Activated naive CD8-positive, alpha-beta T cell treated with anti-CD3 and anti-CD28 coated beads, Interleukin-2, amount 10 ng/mL, durations not matched to agents 7 days and 5 days (primary cell): ENCODE results near the gene PARVB. TPM values are rescaled to one million over a fixed set of nuclear protein-coding genes. Genes with fewer than 3 reads are reported as not detected.

Experiments
- ATAC-seq: fragments of 150-1000 bp; cut with Tn5 transposase; one replicate; pipeline ENCODE4 v1.10.0; 2021; ENCODE audit warnings: low read depth, moderate library complexity
- POLR2A ChIA-PET: fragments of 350-600 bp; sonication (Branson Sonifier 250); formaldehyde crosslinking; loops from one replicate; lab custom pipeline; 2021; ENCODE audit warnings: antibody characterized with exemption; lab: Charles Lee
- DNase-seq: peaks from one replicate; pipeline ENCODE4 v3.0.0; 2021
- H3K27ac Mint-ChIP-seq: one replicate; pipeline ENCODE4 v1.8.0; 2022; ENCODE audit warnings: mild to moderate bottlenecking, mixed read lengths
- H3K27me3 Mint-ChIP-seq: one replicate; pipeline ENCODE4 v1.8.0; 2022; ENCODE audit warnings: mild to moderate bottlenecking, moderate library complexity, mixed read lengths
- H3K36me3 Mint-ChIP-seq: one replicate; pipeline ENCODE4 v1.8.0; 2021; ENCODE audit warnings: mild to moderate bottlenecking, mixed read lengths
- H3K4me1 Mint-ChIP-seq: one replicate; pipeline ENCODE4 v1.8.0; 2021; ENCODE audit warnings: mixed read lengths
- H3K4me3 Mint-ChIP-seq: one replicate; pipeline ENCODE4 v1.8.0; 2022; ENCODE audit warnings: mild to moderate bottlenecking, moderate library complexity, mixed read lengths
- H3K9me3 Mint-ChIP-seq: one replicate; pipeline ENCODE4 v1.8.0; 2021; ENCODE audit warnings: mixed read lengths
- total RNA-seq, 2 experiments: library from RNA; stranded (reverse); gene quantifications; one replicate each; pipeline ENCODE4 v1.2.3, GENCODE V29; 2021

Gene PARVB
- total RNA-seq, 2 experiments from 2014 or later: 39.6 to 40.7 TPM

GRCh38 chr22:44137415-44137814 is 113.3 kb downstream of the PARVB start:
- Mint-ChIP-seq H3K27me3 (no peaks in the 10 kb centered on the region), H3K4me1 (peaks cover 3% of the 10 kb centered on the region), H3K9me3 (peaks cover 14% of the 10 kb centered on the region), H3K27ac (no peak overlapping the region), H3K36me3 (peaks cover 44% of the 10 kb centered on the region), H3K4me3 (no peak overlapping the region)
- POLR2A ChIA-PET: interaction anchor here (1.4 kb wide), 1 partner anchor 44 kb away, joined by 3 read pairs; the partner anchor contains the start of gene PARVG
- ATAC-seq: no peak
- DNase-seq: no peak

- H3K36me3 Mint-ChIP-seq: peaks cover 38% of the 10 kb centered on the region
- H3K4me1 Mint-ChIP-seq: peaks cover 3% of the 10 kb centered on the region
- no peak for DNase-seq
- H3K9me3 Mint-ChIP-seq: peaks cover 14% of the 10 kb centered on the region
- H3K4me3 Mint-ChIP-seq: no peak overlapping the region
- H3K27ac Mint-ChIP-seq: no peak overlapping the region
- no peak for ATAC-seq
- POLR2A ChIA-PET: no interaction called here
- H3K27me3 Mint-ChIP-seq: no peaks in the 10 kb centered on the region
Measured at GRCh38 chr22:44139773-44140172, 115.7 kb downstream of the PARVB start.

- Mint-ChIP-seq H3K4me3 (no peak overlapping the region), H3K27me3 (no peaks in the 10 kb centered on the region), H3K27ac (no peak overlapping the region), H3K9me3 (peaks cover 4% of the 10 kb centered on the region), H3K4me1 (no peaks in the 10 kb centered on the region), H3K36me3 (peaks cover 17% of the 10 kb centered on the region)
- POLR2A ChIA-PET: interaction anchor here (0.6 kb wide), 1 partner anchor 22 kb away, joined by 3 read pairs; no protein-coding TSS in a partner anchor
- DNase-seq: no peak
- no peak for ATAC-seq
Measured at GRCh38 chr22:44142421-44143104, 118.5 kb downstream of the PARVB start.

GRCh38 chr22:44143105-44143474 is 119.0 kb downstream of the PARVB start:
- Mint-ChIP-seq H3K4me3 (no peak overlapping the region), H3K36me3 (peaks cover 12% of the 10 kb centered on the region), H3K4me1 (no peaks in the 10 kb centered on the region), H3K9me3 (peaks cover 2% of the 10 kb centered on the region), H3K27me3 (no peaks in the 10 kb centered on the region), H3K27ac (no peak overlapping the region)
- POLR2A ChIA-PET: interaction anchor here (0.6 kb wide), 1 partner anchor 22 kb away, joined by 3 read pairs; no protein-coding TSS in a partner anchor
- ATAC-seq: no peak
- DNase-seq: no peak

GRCh38 chr22:44143579-44143978 is 119.5 kb downstream of the PARVB start:
- DNase-seq (no peak), ATAC-seq (no peak)
- peaks cover 2% of the 10 kb centered on the region for H3K9me3 Mint-ChIP-seq
- no peak overlapping the region for H3K27ac Mint-ChIP-seq
- no peaks in the 10 kb centered on the region for H3K4me1 Mint-ChIP-seq
- no peak overlapping the region for H3K4me3 Mint-ChIP-seq
- H3K27me3 Mint-ChIP-seq: no peaks in the 10 kb centered on the region
- peaks cover 8% of the 10 kb centered on the region for H3K36me3 Mint-ChIP-seq
- POLR2A ChIA-PET: interaction anchor here (0.6 kb wide), 1 partner anchor 21 kb away, joined by 3 read pairs; no protein-coding TSS in a partner anchor

- Mint-ChIP-seq H3K4me1 (no peaks in the 10 kb centered on the region), H3K27me3 (no peaks in the 10 kb centered on the region), H3K27ac (no peak overlapping the region), H3K4me3 (no peak overlapping the region), H3K9me3 (peaks cover 2% of the 10 kb centered on the region), H3K36me3 (peaks cover 8% of the 10 kb centered on the region)
- no peak for DNase-seq
- ATAC-seq: no peak
- POLR2A ChIA-PET: no interaction called here
Measured at GRCh38 chr22:44144046-44144569, 120.0 kb downstream of the PARVB start.

GRCh38 chr22:44145544-44145943 is 121.4 kb downstream of the PARVB start:
- POLR2A ChIA-PET: no interaction called here
- H3K27ac Mint-ChIP-seq: no peak overlapping the region
- no peaks in the 10 kb centered on the region for H3K27me3 Mint-ChIP-seq
- no peak for DNase-seq
- H3K36me3 Mint-ChIP-seq: peaks cover 9% of the 10 kb centered on the region
- H3K9me3 Mint-ChIP-seq: peaks cover 2% of the 10 kb centered on the region
- H3K4me1 Mint-ChIP-seq: no peaks in the 10 kb centered on the region
- ATAC-seq: no peak
- H3K4me3 Mint-ChIP-seq: no peak overlapping the region

GRCh38 chr22:44146088-44146861 is 122.2 kb downstream of the PARVB start:
- H3K4me1 Mint-ChIP-seq: no peaks in the 10 kb centered on the region
- no peaks in the 10 kb centered on the region for H3K27me3 Mint-ChIP-seq
- peaks cover 11% of the 10 kb centered on the region for H3K36me3 Mint-ChIP-seq
- peaks cover 2% of the 10 kb centered on the region for H3K9me3 Mint-ChIP-seq
- no peak overlapping the region for H3K4me3 Mint-ChIP-seq
- no peak for DNase-seq
- POLR2A ChIA-PET: no interaction called here
- peak overlapping the region; percentile 23 for H3K27ac Mint-ChIP-seq
- ATAC-seq: no peak

- H3K4me3 Mint-ChIP-seq: no peak overlapping the region
- H3K27ac Mint-ChIP-seq: no peak overlapping the region
- no peak for ATAC-seq
- H3K36me3 Mint-ChIP-seq: peaks cover 13% of the 10 kb centered on the region
- peaks cover 2% of the 10 kb centered on the region for H3K9me3 Mint-ChIP-seq
- H3K27me3 Mint-ChIP-seq: peaks cover 1% of the 10 kb centered on the region
- POLR2A ChIA-PET: no interaction called here
- no peak for DNase-seq
- no peaks in the 10 kb centered on the region for H3K4me1 Mint-ChIP-seq
Measured at GRCh38 chr22:44147008-44147645, 123.0 kb downstream of the PARVB start.

- POLR2A ChIA-PET: no interaction called here
- Mint-ChIP-seq H3K27me3 (peaks cover 8% of the 10 kb centered on the region), H3K4me1 (no peaks in the 10 kb centered on the region), H3K4me3 (no peak overlapping the region), H3K9me3 (peaks cover 2% of the 10 kb centered on the region), H3K36me3 (peaks cover 16% of the 10 kb centered on the region), H3K27ac (no peak overlapping the region)
- DNase-seq (no peak), ATAC-seq (no peak)
Measured at GRCh38 chr22:44147821-44148574, 123.9 kb downstream of the PARVB start.

- Mint-ChIP-seq H3K27me3 (peaks cover 9% of the 10 kb centered on the region), H3K27ac (no peak overlapping the region), H3K4me1 (no peaks in the 10 kb centered on the region), H3K4me3 (no peak overlapping the region), H3K9me3 (no peaks in the 10 kb centered on the region), H3K36me3 (peaks cover 11% of the 10 kb centered on the region)
- DNase-seq (no peak), ATAC-seq (no peak)
- POLR2A ChIA-PET: no interaction called here
Measured at GRCh38 chr22:44151676-44152075, 127.6 kb downstream of the PARVB start.

GRCh38 chr22:44153710-44154109 is 129.6 kb downstream of the PARVB start:
- H3K27me3 Mint-ChIP-seq: peaks cover 9% of the 10 kb centered on the region
- no peak for DNase-seq
- POLR2A ChIA-PET: no interaction called here
- no peaks in the 10 kb centered on the region for H3K4me1 Mint-ChIP-seq
- H3K36me3 Mint-ChIP-seq: peaks cover 16% of the 10 kb centered on the region
- H3K27ac Mint-ChIP-seq: no peak overlapping the region
- H3K4me3 Mint-ChIP-seq: no peak overlapping the region
- H3K9me3 Mint-ChIP-seq: no peaks in the 10 kb centered on the region
- ATAC-seq: no peak
